HG03045 (cell line): ENCODE measurements around the gene MARF1.
"Not testable (repeated sequence)": the region's sequence is repeated elsewhere in the genome, so short reads cannot be mapped to it uniquely, and the experiment has no call there.

Experiments
- ATAC-seq: cut with Tn5 transposase; IDR thresholded peaks from one replicate; pipeline ENCODE4 v1.9.1; 2021; ENCODE audit warnings: mild to moderate bottlenecking, moderate library complexity; ENCODE audit not compliant: unreplicated experiment

The MARF1 gene, protein sequence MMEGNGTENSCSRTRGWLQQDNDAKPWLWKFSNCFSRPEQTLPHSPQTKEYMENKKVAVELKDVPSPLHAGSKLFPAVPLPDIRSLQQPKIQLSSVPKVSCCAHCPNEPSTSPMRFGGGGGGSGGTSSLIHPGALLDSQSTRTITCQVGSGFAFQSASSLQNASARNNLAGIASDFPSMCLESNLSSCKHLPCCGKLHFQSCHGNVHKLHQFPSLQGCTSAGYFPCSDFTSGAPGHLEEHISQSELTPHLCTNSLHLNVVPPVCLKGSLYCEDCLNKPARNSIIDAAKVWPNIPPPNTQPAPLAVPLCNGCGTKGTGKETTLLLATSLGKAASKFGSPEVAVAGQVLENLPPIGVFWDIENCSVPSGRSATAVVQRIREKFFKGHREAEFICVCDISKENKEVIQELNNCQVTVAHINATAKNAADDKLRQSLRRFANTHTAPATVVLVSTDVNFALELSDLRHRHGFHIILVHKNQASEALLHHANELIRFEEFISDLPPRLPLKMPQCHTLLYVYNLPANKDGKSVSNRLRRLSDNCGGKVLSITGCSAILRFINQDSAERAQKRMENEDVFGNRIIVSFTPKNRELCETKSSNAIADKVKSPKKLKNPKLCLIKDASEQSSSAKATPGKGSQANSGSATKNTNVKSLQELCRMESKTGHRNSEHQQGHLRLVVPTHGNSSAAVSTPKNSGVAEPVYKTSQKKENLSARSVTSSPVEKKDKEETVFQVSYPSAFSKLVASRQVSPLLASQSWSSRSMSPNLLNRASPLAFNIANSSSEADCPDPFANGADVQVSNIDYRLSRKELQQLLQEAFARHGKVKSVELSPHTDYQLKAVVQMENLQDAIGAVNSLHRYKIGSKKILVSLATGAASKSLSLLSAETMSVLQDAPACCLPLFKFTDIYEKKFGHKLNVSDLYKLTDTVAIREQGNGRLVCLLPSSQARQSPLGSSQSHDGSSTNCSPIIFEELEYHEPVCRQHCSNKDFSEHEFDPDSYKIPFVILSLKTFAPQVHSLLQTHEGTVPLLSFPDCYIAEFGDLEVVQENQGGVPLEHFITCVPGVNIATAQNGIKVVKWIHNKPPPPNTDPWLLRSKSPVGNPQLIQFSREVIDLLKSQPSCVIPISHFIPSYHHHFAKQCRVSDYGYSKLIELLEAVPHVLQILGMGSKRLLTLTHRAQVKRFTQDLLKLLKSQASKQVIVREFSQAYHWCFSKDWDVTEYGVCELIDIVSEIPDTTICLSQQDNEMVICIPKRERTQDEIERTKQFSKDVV (N-terminal part only)

DNA sequence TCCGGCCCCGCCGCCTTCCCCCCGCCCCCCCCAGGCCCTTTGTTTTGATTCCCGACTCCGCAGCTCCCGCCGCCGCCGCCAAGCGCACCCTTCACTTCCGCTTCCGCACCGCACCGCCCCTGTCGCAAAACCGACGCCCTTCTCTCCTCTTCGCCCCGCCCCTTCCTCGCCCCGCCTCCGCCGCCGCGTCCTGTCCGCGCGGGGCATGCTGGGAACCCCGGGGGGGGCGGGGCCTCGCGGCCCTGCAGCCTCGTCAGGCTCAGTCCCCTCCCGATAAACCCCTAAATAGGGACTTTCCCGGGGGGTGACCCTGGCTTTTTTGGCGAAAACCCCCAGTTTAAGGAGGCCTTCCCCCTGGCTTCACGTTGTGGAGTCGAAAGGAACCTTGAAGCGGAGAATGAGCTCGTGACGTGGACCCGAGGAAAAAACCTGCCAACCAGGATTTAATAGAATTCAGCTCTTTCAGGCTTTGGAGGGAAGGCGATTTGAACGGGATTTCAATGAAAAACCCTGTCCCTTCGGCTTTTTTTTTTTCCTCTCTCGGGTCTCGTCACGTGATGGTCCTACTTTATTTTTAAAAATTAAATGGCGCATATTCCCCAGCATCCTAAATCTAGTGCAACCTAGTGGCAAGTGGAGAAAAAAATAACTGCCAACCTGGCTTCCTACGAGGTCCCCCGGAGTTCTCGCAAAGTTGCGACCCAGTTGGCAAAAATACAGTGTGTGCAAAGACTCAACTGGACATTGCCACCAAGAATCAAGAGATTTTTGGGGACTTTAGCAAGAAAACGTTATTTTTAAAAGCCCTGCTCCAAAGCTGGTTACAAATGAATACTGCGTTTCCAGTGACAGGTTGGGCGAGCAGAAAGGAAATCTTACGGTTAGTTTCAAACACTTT is at the start of gene MARF1:
MARF1 (minus strand) TSS at position 107 of the 898 bp plus-strand sequence. CDS start 3,921 bp downstream, outside the sequence.
- ATAC-seq, result peak; percentile 52

DNA sequence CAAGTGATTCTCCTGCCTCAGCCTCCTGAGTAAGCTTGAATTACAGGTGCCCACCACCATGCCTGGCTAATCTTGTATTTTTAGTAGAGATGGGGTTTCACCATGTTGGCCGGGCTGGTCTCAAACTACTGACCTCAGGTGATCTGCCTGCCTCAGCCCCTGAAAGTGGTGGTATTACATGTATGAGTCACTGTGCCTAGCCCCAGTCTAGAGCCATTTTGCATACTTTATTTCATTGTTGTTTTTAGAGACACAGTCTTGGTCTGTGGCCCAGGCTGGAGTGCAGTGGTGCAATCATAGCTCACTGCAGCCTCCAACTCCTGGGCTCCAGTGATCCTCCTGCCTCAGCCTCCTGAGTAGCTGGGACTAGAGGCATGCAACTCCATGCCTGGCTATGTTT is 49.6 kb upstream of the MARF1 start:
- ATAC-seq, result not testable (repeated sequence)

DNA sequence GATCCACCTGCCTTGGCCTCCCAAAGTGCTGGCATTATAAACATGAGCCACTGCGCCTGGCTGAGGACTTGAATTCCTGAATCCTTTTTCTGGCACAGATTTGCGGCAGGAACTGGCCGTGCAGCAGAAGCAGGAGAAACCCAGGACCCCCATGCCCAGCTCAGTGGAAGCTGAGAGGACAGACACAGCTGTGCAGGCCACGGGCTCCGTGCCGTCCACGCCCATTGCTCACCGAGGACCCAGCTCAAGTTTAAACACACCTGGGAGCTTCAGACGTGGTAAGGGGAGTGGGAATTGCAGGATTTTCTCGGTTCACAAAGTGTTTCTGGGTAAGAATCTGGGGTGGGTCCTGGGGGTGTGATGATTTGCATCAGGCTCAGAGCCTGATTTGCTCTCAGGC is 48.1 kb upstream of the MARF1 start:
- no peak for ATAC-seq

DNA sequence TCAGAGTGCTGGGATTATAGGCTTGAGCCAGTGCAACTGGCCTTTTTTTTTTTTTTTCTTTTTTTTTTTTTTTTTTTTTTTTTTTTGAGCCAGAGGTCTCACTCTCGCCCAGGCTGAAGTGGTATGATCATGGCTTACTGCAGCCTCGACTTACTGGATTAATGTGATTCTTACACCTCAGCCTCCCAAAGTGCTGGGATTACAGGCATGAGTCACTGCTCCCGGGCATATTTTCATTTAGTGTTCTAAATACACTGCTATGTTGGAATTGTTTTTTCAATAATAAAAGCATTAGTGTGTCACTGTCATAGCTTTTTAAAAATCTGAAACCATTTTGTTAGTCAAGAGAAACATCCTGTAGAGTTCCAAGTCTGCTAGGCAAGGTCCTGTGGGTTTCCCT is 47.3 kb upstream of the MARF1 start:
- ATAC-seq, result no peak

DNA sequence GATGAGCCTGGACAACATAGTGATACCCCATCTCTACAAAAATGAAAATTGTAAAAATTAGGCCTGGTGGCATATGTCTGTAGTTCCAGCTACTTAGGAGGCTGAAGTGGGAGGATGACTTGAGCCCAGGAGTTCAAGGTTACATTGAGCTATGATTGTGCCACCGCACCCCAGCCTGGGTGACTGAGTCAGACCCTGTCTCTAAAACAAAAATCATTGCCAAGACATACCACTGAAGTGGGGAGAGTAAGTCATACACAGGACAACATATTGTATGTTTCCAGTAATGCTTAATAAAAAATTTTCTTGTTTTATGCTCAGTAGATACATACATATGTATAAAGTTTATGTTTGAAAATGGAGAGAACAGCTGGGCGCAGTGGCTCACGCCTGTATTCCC is 46.3 kb upstream of the MARF1 start:
- ATAC-seq, result no peak

DNA sequence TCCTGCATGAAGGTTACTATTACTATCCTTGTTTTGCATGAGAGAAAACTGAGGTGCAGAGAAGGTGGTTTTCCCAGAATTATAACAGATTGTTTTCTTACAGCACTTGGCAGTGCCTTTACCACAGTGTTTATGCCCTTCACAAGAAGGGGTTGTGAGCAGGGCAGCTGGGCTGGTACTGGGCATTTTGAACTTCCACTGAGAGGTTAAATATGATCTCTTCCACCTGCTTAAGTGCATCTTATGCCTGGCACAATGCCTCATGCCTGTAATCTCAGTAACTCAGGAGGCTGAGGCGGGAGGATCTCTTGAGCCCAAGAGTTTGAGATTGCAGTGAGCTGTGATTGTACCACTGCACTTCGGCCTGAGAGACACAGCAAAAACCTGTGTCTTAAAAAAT is 43.3 kb upstream of the MARF1 start:
- no peak for ATAC-seq

DNA sequence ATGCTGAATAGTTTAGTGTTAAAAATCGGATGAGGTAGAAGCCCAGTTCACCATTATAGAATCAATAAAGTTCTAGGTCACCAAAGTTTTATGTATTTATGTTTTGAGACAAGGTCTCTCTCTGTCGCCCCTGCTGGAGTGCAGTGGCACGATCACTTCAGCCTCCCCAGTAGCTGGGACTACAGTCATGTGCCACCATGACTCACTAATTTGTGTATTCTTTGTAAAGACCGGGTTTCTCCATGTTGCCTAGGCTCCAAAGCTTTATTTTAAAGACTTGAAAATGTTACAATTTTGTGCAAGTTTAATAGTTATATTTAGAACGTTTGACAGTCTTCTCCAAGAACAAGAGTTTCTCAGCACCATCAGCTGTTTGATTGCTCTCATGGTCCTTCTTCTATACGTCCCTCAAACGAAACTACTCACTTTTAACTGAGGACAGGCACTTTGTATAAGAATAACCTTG is 39.2 kb upstream of the MARF1 start:
- ATAC-seq, result no peak

DNA sequence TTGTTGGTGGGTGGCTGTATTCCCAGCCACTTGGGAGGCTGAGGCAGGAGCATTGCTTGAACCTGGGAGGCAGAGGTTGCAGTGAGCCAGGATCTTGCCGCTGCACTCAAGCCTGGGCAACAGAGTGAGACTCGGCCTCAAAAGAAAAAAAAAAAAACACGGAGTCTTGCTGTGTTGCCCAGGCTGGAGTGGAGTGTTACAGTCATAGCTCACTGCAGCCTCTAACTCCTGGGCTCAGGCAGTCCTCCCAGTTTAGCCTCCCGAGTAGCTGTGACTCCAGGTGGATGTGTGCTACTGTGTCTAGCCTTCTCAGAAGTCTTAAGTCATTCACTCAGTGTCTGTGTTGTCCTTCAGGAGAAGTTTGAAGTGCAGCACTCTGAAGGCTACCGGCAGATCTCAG is 34.5 kb upstream of the MARF1 start:
- ATAC-seq, result no peak

DNA sequence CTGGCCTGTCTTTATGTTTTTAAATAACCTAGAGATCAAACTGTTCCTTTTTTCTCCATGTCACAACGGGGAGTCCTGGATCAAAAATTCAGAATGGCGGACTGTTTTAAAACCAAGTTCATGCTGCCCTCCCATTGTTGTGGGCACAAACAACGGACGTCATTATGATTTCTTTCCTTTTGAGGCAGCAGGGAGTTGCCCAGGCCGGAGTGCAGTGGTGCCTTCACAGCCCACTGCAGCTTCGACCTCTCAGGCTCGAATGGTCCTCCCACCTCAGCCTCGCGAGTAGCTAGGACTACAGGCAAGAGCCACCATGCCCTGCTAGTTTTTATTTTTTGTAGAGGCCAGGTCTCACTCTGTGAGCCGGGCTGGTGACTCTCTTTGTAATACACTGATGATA is 33.6 kb upstream of the MARF1 start:
- no peak for ATAC-seq

DNA sequence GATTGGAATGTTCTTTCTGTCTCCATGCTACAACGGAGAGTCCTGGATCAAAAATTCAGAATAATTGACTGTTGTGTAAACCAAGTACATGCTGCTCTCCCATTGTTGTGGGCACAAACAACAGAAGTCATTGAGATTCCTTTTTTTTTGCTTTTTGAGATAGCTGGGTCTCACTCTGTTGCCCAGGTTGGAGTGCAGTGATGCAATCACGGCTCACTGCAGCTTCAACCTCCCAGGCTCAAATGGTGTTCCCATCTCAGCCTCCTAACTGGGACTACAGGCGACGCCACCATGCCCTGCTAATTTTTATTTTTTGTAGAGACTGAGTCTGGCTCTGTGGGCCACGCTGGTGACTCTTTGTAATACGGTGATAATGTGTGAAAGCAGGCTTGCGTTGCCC is 31.6 kb upstream of the MARF1 start:
- ATAC-seq, result no peak

DNA sequence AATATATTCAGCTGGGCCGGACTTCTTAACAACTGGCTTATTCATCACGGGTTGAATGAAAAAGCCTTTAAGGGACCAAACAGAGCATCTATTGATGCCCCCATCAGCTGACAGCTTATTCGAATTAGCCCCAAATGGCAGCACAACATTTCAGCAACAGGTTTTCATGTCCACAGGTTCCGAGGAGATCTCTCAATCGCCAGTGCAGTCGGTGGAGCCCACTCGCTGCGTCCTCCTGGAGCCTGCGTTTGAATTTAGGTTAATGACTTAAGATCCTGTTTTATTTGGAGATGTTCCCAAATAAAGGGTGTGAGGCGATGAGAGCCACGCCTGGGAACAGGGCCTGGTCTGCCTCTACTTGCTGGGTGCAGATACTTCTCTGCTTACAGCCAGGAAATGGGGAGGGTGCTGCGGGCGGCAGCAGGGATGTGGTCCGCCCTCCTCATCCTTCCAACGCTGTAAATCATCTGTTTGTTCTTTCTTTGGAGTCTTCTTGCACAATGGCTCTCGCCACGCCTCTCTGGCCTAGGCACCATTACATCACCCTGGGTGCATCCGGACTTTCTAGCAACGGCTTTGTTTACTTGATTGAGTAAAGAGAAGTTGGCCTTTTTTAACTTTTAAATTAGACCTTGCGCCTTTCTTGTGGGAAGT is 29.7 kb upstream of the MARF1 start:
- no peak for ATAC-seq

DNA sequence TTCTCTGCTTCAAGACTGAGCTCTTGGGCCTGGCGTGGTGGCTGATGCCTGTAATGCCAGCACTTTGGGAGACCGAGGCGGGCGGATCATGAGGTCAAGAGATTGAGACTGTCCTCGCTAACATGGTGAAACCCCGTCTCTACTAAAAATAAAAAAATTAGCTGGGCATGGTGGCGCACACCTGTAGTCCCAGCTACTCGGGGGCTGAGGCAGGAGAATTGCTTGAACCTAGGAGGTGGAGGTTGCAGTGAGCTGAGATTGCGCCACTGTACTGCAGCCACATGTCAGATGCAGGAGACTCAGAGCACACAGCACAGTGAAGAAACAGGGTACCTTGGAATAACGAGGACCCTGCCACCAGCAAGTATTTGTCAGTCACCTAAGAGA is 29.2 kb upstream of the MARF1 start:
- not testable (repeated sequence) for ATAC-seq

DNA sequence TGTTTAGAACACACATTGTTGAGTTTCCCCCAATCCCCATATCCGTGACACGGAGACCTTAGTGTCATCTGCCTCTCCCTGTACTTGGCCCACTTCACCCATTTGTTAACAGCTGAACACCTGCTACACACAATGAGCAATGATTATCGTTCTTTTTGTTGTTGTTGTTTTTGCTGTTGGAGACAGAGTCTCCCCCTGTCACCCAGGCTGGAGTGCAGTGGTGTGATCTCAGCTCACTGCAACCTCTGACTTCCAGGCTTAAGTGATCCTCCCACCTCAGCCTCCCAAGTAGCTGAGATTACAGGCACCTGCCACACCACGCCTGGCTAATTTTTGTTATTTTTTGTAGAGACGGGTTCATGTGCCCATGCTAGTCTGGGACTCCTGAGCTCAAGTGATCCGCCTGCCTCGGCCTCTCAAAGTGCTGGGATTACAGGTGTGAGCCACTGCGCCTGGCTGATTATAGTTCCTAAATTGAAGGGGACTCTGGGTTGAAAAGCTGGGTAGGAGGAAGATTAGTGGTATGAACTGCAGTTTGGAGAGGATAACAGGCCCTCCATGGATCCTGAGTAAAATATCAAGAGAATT is 28.7 kb upstream of the MARF1 start:
- no peak for ATAC-seq

DNA sequence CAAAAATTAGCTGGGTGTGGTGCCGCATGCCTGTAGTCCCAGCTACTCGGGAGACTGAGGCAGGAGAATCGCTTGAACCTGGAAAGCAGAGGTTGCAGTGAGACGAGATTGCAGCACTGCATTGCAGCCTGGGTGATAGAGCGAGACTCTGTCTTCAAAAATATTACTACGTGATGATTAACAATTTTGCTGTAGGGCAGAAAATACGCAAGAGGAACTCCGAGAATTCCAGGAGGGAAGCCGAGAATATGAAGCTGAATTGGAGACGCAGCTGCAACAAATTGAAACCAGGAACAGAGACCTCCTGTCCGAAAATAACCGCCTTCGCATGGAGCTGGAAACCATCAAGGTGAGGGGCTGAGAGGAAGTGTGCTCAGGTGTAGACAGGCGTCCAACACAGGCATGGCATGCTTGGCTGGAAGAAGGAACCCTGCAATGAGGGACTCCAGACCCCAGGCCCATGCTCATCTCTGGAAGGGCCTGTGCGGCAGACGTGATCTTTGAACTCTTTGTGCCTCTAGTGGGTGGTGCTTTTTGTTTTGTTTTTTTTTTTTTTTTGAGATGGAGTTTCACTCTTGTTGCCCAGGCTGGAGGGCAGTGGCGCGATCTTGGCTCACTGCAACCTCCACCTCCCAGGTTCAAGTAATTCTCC is 24.3 kb upstream of the MARF1 start:
- no peak for ATAC-seq

DNA sequence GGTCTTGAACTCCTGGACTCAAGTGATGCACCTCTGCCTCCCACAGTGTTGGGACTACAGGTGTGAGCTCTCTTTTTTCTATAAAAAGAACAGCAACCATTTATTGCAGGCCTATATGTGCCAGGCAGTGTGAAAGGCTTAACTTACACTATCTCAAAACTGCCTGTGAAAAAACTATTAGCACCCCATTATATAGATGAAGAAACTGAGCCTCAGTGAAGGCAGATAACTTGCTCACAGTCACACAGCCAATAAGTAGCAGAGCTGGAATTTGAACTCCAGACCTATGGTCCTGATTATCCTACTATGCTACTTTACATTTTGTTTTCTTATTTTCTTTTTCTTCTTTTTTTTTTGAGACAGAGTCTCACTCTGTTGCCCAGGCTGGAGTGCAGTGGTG is 22.2 kb upstream of the MARF1 start:
- no peak for ATAC-seq

DNA sequence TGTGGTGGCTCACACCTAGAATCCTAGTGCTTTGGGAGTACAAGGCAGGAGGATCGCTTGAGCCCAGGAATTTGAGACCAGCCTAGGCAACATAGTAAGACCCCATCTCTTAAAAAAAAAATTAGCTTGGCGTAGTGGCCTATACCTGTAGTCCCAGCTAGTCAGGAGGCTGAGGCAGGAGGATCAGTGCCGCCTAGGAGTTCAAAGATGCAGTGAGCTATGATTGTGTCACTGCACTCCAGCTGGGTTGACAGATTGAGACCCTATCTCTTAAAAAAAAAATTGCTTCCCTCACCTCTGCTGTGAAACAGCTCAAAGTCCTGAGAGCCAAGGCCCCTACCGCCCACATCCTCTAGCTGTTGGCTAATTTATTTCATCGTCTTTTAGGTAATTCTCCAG is 17.2 kb upstream of the MARF1 start:
- no peak for ATAC-seq

DNA sequence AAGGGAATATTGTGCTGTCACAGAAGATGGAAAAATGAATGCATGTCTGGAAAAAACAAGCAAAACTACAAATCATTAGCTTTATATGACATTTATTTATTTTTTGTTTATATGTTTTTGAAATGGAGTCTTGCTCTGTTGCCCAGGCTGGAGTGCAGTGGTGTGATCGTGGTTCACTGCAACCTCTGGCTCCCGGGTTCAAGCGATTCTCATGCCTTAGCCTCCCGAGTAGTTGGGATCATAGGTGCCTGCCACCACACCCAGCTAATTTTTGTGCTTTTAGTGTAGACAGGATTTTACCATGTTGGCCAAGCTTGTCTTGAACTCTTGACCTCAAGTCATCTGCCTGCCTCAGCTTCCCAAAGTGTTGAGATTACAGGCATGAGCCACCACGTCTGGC is 15.6 kb upstream of the MARF1 start:
- no peak for ATAC-seq

DNA sequence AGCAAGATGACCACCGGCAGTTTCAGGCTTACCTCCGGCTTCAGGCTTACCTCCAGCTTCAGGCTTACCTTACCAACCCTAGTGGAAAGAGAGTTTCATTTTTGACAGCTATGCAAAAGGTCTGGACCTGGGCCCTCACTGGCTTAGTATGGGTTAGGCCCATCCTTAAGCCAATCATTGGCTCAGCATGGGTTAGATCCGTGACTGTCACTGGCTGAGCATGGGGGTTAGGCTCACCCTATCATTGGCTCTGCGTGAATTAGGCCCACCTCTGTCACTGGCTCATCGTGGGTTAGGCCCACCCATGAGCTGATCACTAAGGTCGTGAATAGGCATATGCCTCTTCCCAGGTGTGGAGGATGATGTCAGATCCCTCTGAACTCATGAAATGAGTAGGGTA is 15.2 kb upstream of the MARF1 start:
- ATAC-seq, result no peak

DNA sequence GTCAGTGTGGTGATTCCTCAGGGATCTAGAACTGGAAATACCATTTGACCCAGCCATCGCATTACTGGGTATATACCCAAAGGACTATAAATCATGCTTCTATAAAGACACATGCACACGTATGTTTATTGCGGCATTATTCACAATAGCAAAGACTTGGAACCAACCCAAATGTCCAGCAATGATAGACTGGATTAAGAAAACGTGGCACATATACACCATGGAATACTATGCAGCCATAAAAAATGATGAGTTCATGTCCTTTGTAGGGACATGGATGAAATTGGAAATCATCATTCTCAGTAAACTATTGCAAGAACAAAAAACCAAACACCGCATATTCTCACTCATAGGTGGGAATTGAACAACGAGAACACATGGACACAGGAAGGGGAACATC is 12.6 kb upstream of the MARF1 start:
- not testable (repeated sequence) for ATAC-seq
